Activated CD8-positive, alpha-beta memory T cell treated with anti-CD3 and anti-CD28 coated beads for 24 hours (primary cell): ENCODE measurements around the gene FAP.
A peak's percentile ranks its signal among the peaks of the same experiment; 100 is the strongest.

Experiments used
- DNase-seq: peaks from one replicate; pipeline ENCODE4 v3.0.0-alpha.2; 2020

FAP gene

GRCh38 chr2:162234620-162235462 lies 8.4 kb downstream of the FAP start:
- DNase-seq, result no peak

- DNase-seq, result no peak
Observed at GRCh38 chr2:162233197-162233596, 10.0 kb downstream of the FAP start.

GRCh38 chr2:162232671-162233070 lies 10.6 kb downstream of the FAP start:
- DNase-seq, result no peak

- DNase-seq, result no peak
Observed at GRCh38 chr2:162232027-162232426, 11.2 kb downstream of the FAP start.

- no peak for DNase-seq
Observed at GRCh38 chr2:162230761-162231160, 12.5 kb downstream of the FAP start.

GRCh38 chr2:162226836-162227235 lies 16.4 kb downstream of the FAP start:
- DNase-seq, result no peak

GRCh38 chr2:162221064-162221463 lies 22.2 kb downstream of the FAP start:
- DNase-seq, result peak; percentile 86

- no peak for DNase-seq
Observed at GRCh38 chr2:162220368-162220767, 22.9 kb downstream of the FAP start.

- DNase-seq, result no peak
Observed at GRCh38 chr2:162219426-162219825, 23.8 kb downstream of the FAP start.

- no peak for DNase-seq
Observed at GRCh38 chr2:162217598-162217997, 25.6 kb downstream of the FAP start.

GRCh38 chr2:162215162-162215561 lies 28.1 kb downstream of the FAP start:
- DNase-seq, result no peak

- no peak for DNase-seq
Observed at GRCh38 chr2:162212366-162212765, 30.9 kb downstream of the FAP start.

- no peak for DNase-seq
Observed at GRCh38 chr2:162211732-162212131, 31.5 kb downstream of the FAP start.

GRCh38 chr2:162210385-162210784 lies 32.9 kb downstream of the FAP start:
- DNase-seq, result no peak

GRCh38 chr2:162202203-162202602 lies 41.0 kb downstream of the FAP start:
- DNase-seq, result no peak

- no peak for DNase-seq
Observed at GRCh38 chr2:162200636-162201035, 42.6 kb downstream of the FAP start.

- no peak for DNase-seq
Observed at GRCh38 chr2:162199913-162200312, 43.3 kb downstream of the FAP start.

- no peak for DNase-seq
Observed at GRCh38 chr2:162198239-162198638, 45.0 kb downstream of the FAP start.

- no peak for DNase-seq
Observed at GRCh38 chr2:162197069-162197825, 46.0 kb downstream of the FAP start.

- no peak for DNase-seq
Observed at GRCh38 chr2:162196638-162197037, 46.6 kb downstream of the FAP start.

GRCh38 chr2:162188451-162188850 lies 54.8 kb downstream of the FAP start:
- DNase-seq, result no peak

GRCh38 chr2:162185541-162186232 lies 57.6 kb downstream of the FAP start:
- no peak for DNase-seq

GRCh38 chr2:162184821-162185450 lies 58.3 kb downstream of the FAP start:
- DNase-seq, result no peak
